Smooth muscle cell of the umbilical artery (primary cell): ENCODE data around the gene SMARCD3. TPM values are rescaled to one million over a fixed set of nuclear protein-coding genes. Genes with fewer than 3 reads are reported as not detected.

Source experiments
- total RNA-seq: library from RNA; depleted of rRNA; stranded (reverse); fragments of >200 nt; gene quantifications from 2 replicates; pipeline ENCODE4 v1.2.3, GENCODE V29; 2014

The SMARCD3 gene
- 25.7 and 41.3 TPM in 2 replicates for total RNA-seq

GRCh38 chr7:151248346-151249033 is at the start of gene SMARCD3:
SMARCD3 (minus strand) TSS chr7:151248694; CDS start chr7:151248562, 132 bp downstream.

GRCh38 chr7:151232091-151232916 is 16.2 kb downstream of the SMARCD3 start, which contains the start of gene CHPF2:
CHPF2 (plus strand) TSS chr7:151232483; CDS start chr7:151234012, 1,529 bp downstream.

GRCh38 chr7:151226875-151227782 is 21.4 kb downstream of the SMARCD3 start, which contains the start of gene ABCF2:
ABCF2 (minus strand) TSS chr7:151227205; CDS start chr7:151226458, 747 bp downstream.

GRCh38 chr7:151210087-151210854 is 38.2 kb downstream of the SMARCD3 start, which contains the start of gene H2BK1:
H2BK1 (minus strand) TSS chr7:151210488; CDS start chr7:151210318, 170 bp downstream.

Other genes starting within 250 kb of the SMARCD3 start
- gene ATG9B, start 224.2 kb downstream of the SMARCD3 start, total RNA-seq = 1.6 and 2.1 TPM in 2 replicates
- gene ABCB8, start 220.2 kb downstream of the SMARCD3 start, total RNA-seq = 38.6 and 45.9 TPM in 2 replicates
- gene ASIC3, start 200.2 kb downstream of the SMARCD3 start, total RNA-seq = 0.05 TPM in 1 of 2 replicates, not detected in the other
- gene CDK5, start 190.8 kb downstream of the SMARCD3 start, total RNA-seq = 21.5 and 34.1 TPM in 2 replicates
- gene SLC4A2, start 189.1 kb downstream of the SMARCD3 start, total RNA-seq = 92.3 and 104 TPM in 2 replicates
- 62.7 and 88.8 TPM in 2 replicates for gene FASTK, start 167.9 kb downstream of the SMARCD3 start, total RNA-seq
- gene TMUB1, start 165.2 kb downstream of the SMARCD3 start, total RNA-seq = 20.2 and 25.5 TPM in 2 replicates
- 44.2 and 84.8 TPM in 2 replicates for gene AGAP3, start 162.2 kb downstream of the SMARCD3 start, total RNA-seq
- gene GBX1, start 81.0 kb downstream of the SMARCD3 start, total RNA-seq = not detected in 2 replicates
- not detected in 2 replicates for gene ASB10, start 61.4 kb downstream of the SMARCD3 start, total RNA-seq
- not detected in 2 replicates for gene H2BK1, start 38.2 kb downstream of the SMARCD3 start, total RNA-seq
- gene ABCF2, start 21.5 kb downstream of the SMARCD3 start, total RNA-seq = 71.6 and 85.4 TPM in 2 replicates
- gene CHPF2, start 16.2 kb downstream of the SMARCD3 start, total RNA-seq = 158 and 194 TPM in 2 replicates
- gene NUB1, start 93.1 kb upstream of the SMARCD3 start, total RNA-seq = 31.8 and 47.6 TPM in 2 replicates
- 8.6 TPM in 1 of 2 replicates, not detected in the other for gene WDR86, start 161.3 kb upstream of the SMARCD3 start, total RNA-seq
- not detected in 2 replicates for gene CRYGN, start 191.4 kb upstream of the SMARCD3 start, total RNA-seq